ENCODE measurements around the gene ZCCHC14.

Gene ZCCHC14

GRCh38 chr16:87492721-87493607 is at the start of gene ZCCHC14:
TSS of gene ZCCHC14 (minus strand) at chr16:87493024. CDS start at chr16:87492238, 786 bp downstream.
- no peak for FAIRE-seq

DNA sequence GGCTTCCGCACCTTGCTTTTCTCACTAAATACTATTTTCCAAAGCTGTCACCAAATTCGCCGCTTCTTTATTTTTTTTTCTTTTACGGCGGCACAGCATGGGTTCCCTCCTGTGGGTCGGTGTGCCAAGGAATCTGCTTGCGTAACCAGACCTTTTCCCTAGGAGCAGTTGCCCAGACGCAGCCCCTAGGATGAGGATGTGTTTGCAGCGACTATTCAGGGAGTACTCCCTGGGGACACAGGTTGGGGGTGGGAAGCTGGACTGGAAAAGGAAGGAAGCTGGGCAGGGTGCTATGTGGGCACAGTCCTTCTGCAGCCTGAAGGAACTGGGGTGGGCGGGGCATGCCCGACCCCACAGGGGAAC is 49.0 kb upstream of the ZCCHC14 start:
- FAIRE-seq = no peak

DNA sequence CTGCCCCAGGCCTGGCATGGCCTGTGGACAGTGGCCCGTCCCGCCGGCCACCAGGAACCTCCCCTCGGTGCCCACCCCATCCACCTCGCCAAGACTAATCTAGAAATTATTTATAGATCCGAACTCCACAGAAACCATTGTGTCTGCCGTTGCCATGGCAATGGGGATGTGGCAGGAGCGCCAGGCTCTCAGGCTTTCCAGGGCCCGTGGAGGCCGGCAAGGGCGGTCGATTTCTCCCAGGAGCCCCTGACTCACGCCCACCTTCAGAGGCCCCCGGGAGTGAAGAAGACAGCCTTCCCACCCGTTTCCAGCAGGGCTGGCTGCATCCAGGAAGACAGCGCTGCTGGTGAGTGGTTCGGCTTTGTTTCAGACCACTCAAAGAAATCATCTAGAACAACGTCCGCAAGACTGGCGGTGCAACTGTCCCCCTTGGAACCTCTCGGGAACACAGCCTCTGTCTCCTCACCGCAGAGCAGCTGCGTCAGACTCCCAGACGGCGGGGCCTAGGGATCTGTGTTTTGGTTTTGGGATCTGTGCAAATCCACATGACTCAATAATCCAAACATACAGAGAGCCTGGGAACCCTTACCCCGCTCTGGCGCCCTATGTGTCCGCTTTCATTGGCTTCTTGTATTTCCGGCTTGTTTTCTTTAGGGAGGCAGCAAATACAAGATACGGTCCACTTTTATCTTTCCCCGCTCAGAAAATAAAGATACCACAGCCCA is 48.5 kb upstream of the ZCCHC14 start:
- no peak for FAIRE-seq

DNA sequence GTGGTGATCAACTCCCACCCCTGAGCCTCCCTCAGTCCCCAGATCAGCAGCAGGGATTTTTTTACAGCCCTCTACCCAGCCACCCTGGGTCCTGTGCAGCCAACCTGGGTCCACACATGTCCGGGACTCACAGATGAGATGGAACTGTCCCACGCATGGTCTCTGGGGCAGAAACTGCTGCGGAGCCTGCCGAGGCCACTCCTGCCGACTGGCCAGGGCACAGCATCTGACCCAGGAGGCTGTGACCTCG is 48.0 kb upstream of the ZCCHC14 start:
- no peak for FAIRE-seq

GRCh38 chr16:87540072-87540896 is 47.5 kb upstream of the ZCCHC14 start:
- FAIRE-seq = no peak

DNA sequence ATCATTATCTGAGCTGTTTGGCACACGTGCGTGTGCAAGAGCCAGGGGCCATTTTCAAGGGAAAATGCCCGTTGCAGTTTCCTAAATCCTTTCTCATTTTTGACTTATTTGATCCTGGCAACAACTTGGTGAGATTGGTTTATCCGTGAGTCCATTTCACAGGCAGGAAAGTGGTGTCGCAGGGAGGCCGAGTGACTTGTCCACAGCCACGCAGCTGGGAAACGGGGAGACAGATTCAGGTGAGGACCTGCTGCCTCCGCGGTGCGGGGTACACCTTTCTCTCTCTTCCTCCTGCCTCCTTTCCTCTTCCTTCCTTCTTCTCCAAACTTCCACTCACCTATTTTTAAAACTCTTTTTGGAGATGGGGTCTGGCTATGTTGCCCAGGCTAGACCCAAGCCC is 46.3 kb upstream of the ZCCHC14 start:
- no peak for FAIRE-seq

GRCh38 chr16:87538594-87538993 is 45.8 kb upstream of the ZCCHC14 start:
- no peak for FAIRE-seq

DNA sequence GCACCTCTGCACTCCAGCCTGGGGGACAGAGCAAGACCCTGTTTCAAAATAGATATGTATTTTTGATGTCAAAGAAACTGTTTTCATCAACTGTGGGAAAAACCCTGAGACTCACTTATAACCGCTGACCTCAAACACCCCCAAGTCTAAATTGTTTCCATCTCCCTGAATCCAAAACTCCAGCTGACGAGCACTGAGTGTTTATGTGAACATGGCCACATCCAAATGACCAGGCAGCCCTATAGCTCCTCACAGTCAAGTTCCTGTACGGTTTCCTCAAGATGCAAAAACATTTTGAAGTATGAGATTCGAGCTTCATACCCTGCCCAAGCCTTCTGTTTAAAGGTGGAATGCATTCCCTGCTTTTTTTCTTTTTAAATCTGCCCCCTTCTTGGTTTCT is 45.3 kb upstream of the ZCCHC14 start:
- no peak for FAIRE-seq

- no peak for FAIRE-seq
Measured at GRCh38 chr16:87536795-87537142, 43.9 kb upstream of the ZCCHC14 start.

DNA sequence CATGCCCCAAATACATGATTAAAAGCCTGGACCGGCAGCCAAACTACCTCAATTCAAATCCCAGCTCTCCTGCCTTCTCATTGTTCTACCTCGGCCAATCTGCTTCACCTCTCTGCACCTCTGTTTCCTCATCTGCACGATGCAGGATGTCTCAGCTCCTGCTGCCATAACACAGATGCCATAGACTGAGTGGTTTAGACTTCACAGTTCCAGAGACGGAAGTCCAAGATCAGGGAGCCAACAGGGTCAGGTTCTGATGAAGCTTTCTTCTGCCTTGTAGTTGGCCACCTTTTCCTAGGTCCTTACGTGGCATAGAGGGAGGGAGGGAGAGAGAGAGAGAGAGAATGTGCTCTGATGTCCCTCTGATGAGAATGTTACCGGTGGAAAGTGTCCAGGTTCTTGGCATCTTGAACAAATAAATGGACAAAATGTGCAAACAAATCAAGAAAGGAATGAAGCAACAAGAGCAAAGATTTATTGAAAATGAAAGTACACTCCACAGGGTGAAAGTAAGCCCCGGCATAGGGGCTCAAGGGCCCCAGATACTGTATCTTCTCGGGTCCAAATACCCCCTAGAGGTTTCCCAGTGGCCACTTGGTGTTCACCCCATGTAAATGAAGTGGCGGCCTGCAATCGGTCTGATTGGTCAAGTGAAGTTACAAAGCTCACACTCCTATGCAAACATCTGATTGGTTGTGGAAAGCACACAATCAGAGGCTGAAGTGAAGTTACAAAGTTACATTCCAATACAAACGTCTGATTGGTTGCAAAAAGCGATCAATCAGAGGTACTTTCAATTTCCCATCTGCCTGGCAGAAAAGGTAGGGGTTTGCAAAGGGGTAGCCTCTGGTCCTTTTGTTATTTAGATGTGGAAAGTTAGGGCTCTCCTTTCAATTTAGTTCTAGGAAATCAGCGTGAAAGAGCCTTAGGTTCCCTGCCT is 43.3 kb upstream of the ZCCHC14 start:
- no peak for FAIRE-seq

- no peak for FAIRE-seq
Measured at GRCh38 chr16:87535457-87535854, 42.6 kb upstream of the ZCCHC14 start.

DNA sequence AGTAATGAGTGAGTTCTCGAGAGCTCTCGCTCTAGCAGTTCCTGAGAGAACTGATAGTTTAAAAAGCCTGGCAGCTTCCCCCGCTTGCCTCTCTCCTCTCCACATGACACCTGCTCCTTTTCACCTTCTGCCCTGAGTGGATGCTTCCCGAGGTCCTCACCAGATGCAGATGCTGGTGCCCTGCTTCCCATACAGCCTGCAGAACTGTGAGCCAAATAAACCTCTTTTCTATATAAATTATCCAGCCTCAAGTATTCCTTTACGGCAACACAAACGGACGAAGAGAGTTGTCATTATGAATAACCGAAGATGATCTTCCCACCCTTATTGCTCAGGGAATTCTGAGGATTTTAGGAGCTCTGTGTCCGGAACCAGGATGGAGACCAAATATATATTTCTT is 41.9 kb upstream of the ZCCHC14 start:
- FAIRE-seq = no peak

GRCh38 chr16:87534030-87534653 is 41.3 kb upstream of the ZCCHC14 start:
- no peak for FAIRE-seq

DNA sequence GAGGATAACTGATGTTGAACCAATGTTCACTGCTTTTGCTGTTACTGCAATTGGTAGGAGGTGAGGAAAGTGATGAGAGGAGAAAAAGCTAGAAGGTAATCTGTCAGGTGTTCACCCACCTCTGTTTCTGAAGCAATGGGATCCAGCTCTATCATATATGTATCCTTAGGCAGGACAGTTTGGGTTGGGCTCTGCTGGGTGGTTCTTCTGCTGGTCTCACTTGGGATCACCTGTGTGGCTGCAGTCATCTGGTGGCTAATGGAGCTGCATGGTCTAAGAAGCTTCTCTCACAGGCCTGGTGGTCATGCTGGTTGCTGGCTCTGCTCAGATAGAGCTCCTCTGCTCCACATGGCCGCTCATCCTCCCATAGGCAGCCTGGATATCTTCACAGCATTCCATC is 40.2 kb upstream of the ZCCHC14 start:
- no peak for FAIRE-seq

DNA sequence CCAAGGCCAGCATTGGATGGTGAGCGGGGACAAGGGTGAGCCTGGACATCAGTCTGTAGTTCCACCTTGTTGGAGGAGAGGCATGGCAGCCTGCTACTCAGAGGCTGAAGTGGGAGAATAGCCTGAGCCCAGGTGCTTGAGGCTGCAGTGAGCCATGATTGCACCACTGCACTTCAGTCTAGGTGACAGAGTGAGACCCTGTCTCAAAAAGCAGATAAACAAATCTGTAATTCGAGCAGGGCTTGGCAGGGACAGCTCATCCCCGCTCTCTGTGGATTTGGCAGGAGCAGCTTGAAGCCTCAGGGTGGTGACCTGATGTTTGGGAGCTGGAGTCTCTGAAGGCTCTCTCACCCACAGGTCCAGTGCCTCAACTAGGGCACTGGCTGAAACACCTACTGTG is 38.6 kb upstream of the ZCCHC14 start:
- no peak for FAIRE-seq

DNA sequence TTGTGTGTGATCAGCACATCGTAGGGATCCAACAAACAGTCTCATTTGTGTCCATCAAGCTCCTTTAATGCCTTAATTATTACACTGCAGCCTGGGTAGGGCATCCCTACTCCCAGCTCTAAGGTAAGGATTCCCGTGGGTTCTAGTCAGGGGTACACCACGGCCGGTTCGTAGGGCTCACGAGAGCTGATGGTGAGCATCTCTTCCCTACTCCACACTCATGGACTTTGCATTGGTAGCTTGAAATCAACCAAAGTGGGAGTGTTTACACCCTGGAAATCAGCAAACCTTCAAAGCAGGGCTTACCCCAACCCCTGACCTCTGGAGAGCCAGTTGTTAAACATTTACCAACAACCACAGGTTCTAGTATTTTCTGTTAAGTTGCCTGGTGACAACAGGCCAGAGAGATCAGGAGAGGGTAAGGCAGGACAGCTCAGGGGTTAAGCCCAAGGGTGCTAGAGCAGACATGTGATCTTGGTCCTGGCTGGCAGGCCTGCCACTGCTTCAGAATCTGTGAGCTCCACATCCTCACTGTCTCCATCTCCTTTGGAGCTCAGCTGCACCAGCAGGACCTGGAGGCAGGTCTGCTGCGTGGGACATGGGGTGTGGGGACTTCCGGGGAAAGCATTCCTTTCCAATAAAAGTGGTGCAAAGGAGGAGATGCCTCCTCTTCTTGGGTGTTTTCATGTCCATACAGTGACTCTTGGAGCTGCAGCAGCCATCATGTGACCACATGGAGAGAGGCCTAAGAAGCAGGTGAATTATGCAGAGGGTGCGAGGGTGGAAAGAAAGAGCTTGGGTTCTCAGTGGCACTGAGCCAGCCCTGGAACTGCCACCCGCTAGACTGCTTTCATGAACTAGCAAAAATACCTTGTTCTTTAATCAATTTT is 36.1 kb upstream of the ZCCHC14 start:
- FAIRE-seq = no peak

GRCh38 chr16:87527055-87527724 is 34.4 kb upstream of the ZCCHC14 start:
- FAIRE-seq = no peak

- no peak for FAIRE-seq
Measured at GRCh38 chr16:87526238-87526947, 33.6 kb upstream of the ZCCHC14 start.

DNA sequence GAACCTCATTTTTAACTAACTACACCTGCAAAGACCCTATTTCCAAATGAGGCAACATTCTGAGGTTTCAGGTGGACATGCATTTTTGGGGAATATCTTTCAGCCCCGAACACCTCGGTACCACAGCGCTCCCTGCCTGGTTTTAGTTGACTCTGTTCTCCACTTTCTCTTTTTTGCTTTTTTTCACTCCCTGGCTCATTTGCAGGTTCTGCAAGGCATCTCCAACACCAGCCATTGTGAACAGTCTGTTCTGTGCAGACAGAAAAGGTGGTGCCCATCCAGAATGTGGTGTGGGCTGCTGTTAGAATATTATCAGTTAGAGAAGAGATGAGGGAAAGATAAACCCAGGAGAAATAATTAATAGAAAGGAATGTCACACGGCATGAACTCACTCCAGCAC is 32.5 kb upstream of the ZCCHC14 start:
- no peak for FAIRE-seq

DNA sequence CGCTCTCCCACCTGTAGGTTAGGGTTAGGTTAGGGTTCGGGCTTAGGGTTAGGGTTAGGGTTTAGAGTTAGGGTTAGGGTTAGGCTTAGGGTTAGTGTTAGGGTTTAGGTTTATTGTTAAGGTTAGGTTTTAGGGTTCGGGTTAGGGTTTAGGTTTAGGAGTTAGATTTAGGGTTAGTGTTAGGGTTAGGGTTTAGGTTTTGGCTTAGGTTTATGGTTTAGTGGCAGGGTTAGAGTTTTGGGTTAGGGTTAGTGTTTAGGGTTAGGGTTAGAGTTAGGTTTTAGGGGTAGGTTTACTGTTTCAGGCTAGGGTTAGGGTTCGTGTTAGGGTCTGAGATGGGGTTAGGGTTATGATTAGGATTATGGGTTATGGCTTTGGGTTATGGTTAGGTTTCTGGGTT is 31.6 kb upstream of the ZCCHC14 start:
- no peak for FAIRE-seq
